ENCODE results near the gene ATP2B2. TPM values are rescaled to one million over a fixed set of nuclear protein-coding genes. Genes with fewer than 3 reads are reported as not detected.

ATP2B2 gene
- total RNA-seq, 1 donor from 2014 or later = not detected

DNA sequence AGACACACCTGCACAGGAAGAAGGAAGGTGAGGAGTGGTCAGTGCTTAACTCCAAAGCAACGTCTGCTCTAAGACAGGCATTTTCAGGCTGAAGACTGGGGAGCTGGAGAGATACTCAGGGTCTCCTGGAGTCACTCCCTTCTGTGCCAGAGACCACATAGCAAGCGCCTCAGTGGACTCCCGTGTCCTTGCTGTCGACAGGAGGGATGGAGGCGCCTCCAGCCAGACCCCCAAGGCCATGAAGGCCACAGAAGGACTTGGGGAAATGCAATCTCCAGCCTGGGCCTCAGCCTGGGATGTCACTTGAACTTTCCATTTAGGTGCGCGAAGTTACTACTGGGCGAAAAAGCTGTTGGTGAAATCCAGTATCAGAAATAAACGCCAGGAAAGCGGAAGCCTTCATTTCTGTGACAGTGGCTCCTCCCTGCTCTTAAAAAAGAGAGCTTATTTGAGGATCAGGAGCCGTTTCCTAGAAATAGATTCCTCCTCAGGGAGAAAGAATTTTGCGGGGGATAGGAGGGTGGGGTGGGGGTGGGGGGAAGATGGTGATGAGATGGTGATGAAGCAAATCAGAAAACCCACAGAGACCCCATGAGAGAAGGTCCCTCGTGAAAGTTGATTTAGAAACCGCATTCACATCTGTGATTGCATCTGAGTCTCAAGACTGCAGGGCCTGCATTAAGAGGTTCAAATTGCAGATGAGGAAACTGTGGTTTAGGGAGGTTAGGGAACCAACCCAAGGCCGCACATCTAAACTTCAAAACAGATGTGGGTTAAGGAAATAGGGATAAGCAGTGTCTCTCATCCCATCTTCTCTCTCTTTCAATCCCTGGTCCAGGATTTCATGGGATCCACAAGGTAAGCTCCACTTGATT, 78.8 kb downstream of the ATP2B2 start:
- H2AFZ ChIP-seq (replicated peaks) = no peak overlapping the region
- H3F3A ChIP-seq (ENCODE audit: low read depth) = no peaks in the 10 kb centered on the region
- TF ChIP-seq, protein P1, sequence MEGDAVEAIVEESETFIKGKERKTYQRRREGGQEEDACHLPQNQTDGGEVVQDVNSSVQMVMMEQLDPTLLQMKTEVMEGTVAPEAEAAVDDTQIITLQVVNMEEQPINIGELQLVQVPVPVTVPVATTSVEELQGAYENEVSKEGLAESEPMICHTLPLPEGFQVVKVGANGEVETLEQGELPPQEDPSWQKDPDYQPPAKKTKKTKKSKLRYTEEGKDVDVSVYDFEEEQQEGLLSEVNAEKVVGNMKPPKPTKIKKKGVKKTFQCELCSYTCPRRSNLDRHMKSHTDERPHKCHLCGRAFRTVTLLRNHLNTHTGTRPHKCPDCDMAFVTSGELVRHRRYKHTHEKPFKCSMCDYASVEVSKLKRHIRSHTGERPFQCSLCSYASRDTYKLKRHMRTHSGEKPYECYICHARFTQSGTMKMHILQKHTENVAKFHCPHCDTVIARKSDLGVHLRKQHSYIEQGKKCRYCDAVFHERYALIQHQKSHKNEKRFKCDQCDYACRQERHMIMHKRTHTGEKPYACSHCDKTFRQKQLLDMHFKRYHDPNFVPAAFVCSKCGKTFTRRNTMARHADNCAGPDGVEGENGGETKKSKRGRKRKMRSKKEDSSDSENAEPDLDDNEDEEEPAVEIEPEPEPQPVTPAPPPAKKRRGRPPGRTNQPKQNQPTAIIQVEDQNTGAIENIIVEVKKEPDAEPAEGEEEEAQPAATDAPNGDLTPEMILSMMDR (IDR thresholded peaks at IDR 0.05) = no peak
- TF ChIP-seq EZH2 (IDR thresholded peaks at IDR 0.05) = no peak
- no peak for TF ChIP-seq EZH2phosphoT487 (IDR thresholded peaks at IDR 0.05)
- no peak overlapping the region for H3K9ac ChIP-seq
- H3K9me3 ChIP-seq (ENCODE audit: low read depth) = no peaks in the 10 kb centered on the region
- Mint-ChIP-seq H3K9me3 (no peaks in the 10 kb centered on the region), H3K27ac (no peak overlapping the region), H3K4me3 (no peak overlapping the region), H3K27me3 (ENCODE audit: insufficient read depth, low read depth) (peaks cover 6% of the 10 kb centered on the region), H3K36me3 (no peaks in the 10 kb centered on the region), H3K4me1 (peaks cover 10% of the 10 kb centered on the region)
- H3K27me3 ChIP-seq = no peaks in the 10 kb centered on the region
- DNase-seq (ENCODE audit: low spot score) = no peak
- H3K27ac ChIP-seq = no peak overlapping the region
- no peaks in the 10 kb centered on the region for H4K20me1 ChIP-seq (ENCODE audit: low read depth)
- no peak overlapping the region for H3K4me2 ChIP-seq
- no peak overlapping the region for H3K4me3 ChIP-seq
- no peaks in the 10 kb centered on the region for H3K36me3 ChIP-seq
- no peaks in the 10 kb centered on the region for H3K4me1 ChIP-seq
- H3K79me2 ChIP-seq (ENCODE audit: low read depth) = no peaks in the 10 kb centered on the region

DNA sequence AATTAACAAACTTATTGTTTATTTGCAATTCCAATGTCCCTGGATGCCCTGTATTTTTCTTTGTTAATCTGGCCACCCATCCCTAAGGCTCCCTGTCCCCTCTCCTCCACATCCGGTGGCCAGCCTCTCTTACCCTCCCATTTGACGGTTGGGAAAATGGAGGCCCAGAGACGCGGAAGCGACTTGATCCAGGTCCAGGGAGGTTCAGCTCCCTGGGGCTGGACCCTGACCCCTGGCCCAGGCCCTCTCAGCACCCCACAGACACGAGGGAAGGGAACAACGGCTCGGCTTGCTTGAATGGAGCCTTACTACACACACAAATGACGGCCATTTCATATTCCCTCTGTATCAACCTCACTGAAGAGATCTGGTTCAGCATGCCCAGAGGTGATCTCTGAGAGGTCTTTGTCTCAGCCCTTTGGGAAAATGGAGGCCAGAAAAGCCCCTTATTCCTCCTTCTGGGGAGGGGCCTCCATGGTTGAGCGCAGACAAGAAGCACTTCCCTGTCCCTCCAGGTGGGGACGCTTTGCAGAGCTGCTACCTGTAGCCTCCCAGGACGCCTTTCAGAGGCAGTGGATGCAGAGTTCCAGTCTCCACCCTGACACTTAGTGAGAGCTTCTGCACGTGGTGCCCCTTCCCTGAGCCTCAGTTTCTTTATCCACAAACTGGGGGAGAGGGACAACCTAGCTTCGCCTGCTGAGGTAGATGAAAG, 82.1 kb downstream of the ATP2B2 start:
- peaks cover 4% of the 10 kb centered on the region for H3K27me3 Mint-ChIP-seq (ENCODE audit: insufficient read depth, low read depth)
- Histone ChIP-seq H3K9ac (no peak overlapping the region), H3K27ac (no peak overlapping the region)

DNA sequence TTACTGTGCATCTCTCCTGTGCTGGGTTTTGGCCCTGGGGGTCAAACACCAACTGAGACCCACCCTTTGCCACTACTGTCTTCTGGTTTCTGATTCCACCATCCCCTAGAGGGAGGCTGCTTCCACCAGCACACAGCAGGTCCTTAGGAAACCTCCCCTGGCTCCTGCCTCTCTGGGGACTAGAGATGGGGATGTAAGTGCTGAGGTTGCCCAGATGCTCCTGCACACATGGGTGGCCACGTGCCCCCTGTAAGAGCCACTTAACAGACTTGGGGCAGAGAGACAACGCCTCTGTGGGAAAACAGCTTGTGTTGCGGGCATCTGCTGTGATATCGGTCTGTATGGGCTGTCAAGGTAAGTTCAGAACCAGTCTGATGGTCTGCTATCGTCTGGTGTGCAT, 83.4 kb downstream of the ATP2B2 start:
- no peaks in the 10 kb centered on the region for H3K9me3 Mint-ChIP-seq
- no peaks in the 10 kb centered on the region for H3K36me3 Mint-ChIP-seq
- H3K4me3 Mint-ChIP-seq = no peak overlapping the region
- Histone ChIP-seq H3K4me1 (no peaks in the 10 kb centered on the region), H3K27ac (no peak overlapping the region), H3K36me3 (no peaks in the 10 kb centered on the region), H3K27me3 (no peaks in the 10 kb centered on the region), H3K4me2 (no peak overlapping the region), H3K9me3 (ENCODE audit: low read depth) (no peaks in the 10 kb centered on the region), H3K9ac (no peak overlapping the region), H2AFZ (replicated peaks) (no peak overlapping the region), H3F3A (ENCODE audit: low read depth) (no peaks in the 10 kb centered on the region), H3K79me2 (ENCODE audit: low read depth) (no peaks in the 10 kb centered on the region), H3K4me3 (no peak overlapping the region), H4K20me1 (ENCODE audit: low read depth) (no peaks in the 10 kb centered on the region)
- H3K27me3 Mint-ChIP-seq (ENCODE audit: insufficient read depth, low read depth) = peaks cover 7% of the 10 kb centered on the region
- H3K27ac Mint-ChIP-seq = peak overlapping the region; percentile 26
- no peak for DNase-seq (ENCODE audit: low spot score)
- no peak for TF ChIP-seq EZH2phosphoT487 (IDR thresholded peaks at IDR 0.05)
- TF ChIP-seq, protein P1 (IDR thresholded peaks at IDR 0.05) = no peak
- TF ChIP-seq EZH2 (IDR thresholded peaks at IDR 0.05) = no peak
- H3K4me1 Mint-ChIP-seq = no peaks in the 10 kb centered on the region

More for the DNA sequence above, 82.1 kb downstream of the ATP2B2 start:
- no peaks in the 10 kb centered on the region for H3K9me3 Mint-ChIP-seq
- peaks cover 4% of the 10 kb centered on the region for H3K4me1 Mint-ChIP-seq
- DNase-seq (ENCODE audit: low spot score) = peak; percentile 23
- no peaks in the 10 kb centered on the region for H4K20me1 ChIP-seq (ENCODE audit: low read depth)
- H3K9me3 ChIP-seq (ENCODE audit: low read depth) = no peaks in the 10 kb centered on the region
- H3K36me3 Mint-ChIP-seq = no peaks in the 10 kb centered on the region
- no peak for TF ChIP-seq EZH2 (IDR thresholded peaks at IDR 0.05)
- TF ChIP-seq, protein P1 (IDR thresholded peaks at IDR 0.05) = peak; percentile 20
- no peak for TF ChIP-seq EZH2phosphoT487 (IDR thresholded peaks at IDR 0.05)
- H3K4me2 ChIP-seq = no peak overlapping the region
- no peak overlapping the region for H3K4me3 Mint-ChIP-seq
- no peaks in the 10 kb centered on the region for H3K36me3 ChIP-seq
- H2AFZ ChIP-seq (replicated peaks) = peak overlapping the region; percentile 2
- H3K4me1 ChIP-seq = no peaks in the 10 kb centered on the region
- no peaks in the 10 kb centered on the region for H3F3A ChIP-seq (ENCODE audit: low read depth)
- no peak overlapping the region for H3K4me3 ChIP-seq
- H3K79me2 ChIP-seq (ENCODE audit: low read depth) = no peaks in the 10 kb centered on the region
- no peaks in the 10 kb centered on the region for H3K27me3 ChIP-seq
- H3K27ac Mint-ChIP-seq = no peak overlapping the region
